ENCODE measurements around the gene CIITA.

- TF ChIP-seq CTCF (IDR thresholded peaks at IDR 0.05; ENCODE audit: low read length) (no peak), EZH2 (IDR thresholded peaks at IDR 0.05; ENCODE audit: borderline replicate concordance, low read length) (no peak)
These were observed 687 bp upstream of the CIITA start for GRCh38 chr16:10876315-10876714.
